HepG2 (cell line): Measurements from ENCODE around the gene TNXB. TPM values are rescaled to one million over a fixed set of nuclear protein-coding genes. Genes with fewer than 3 reads are reported as not detected.

Experiments
- ATAC-seq: fragments of 200-7000 bp; cut with Tn5 transposase; 3 replicates; pipeline ENCODE4 v1.9.1; 2020; ENCODE audit warnings: mild to moderate bottlenecking, moderate library complexity
- BruUV-seq: library from RNA; stranded (reverse); fragments of 400-500 nt; replicated peaks from 2 replicates; lab custom pipeline; 2021; lab: Mats Ljungman, UMichigan
- CTCF ChIA-PET: fragments of 300-600 bp; formaldehyde crosslinking; extraction: SDS; loops from one replicate; lab custom pipeline; 2021; ENCODE audit warnings: low total read pairs, inconsistent platforms, low intra/inter-chr PET ratio; lab: Yijun Ruan, JAX
- POLR2A ChIA-PET: fragments of 350-600 bp; sonication (Branson Sonifier 250); formaldehyde crosslinking; loops from one replicate; lab custom pipeline; 2020; ENCODE audit warnings: antibody characterized with exemption, inconsistent platforms; lab: Yijun Ruan, JAX
- DNase-seq: peaks from one replicate; pipeline ENCODE4 v3.0.0-alpha.2; 2015; ENCODE audit warnings: low spot score
- FAIRE-seq: peaks from 3 replicates; lab custom pipeline; 2011; peaks lifted over from hg19 to GRCh38; lab: Jason Lieb, UNC
- H2AFZ ChIP-seq: one replicate; pipeline ENCODE4 v1.6.1; 2011; ENCODE audit warnings: low read length, inconsistent platforms
- H3K27ac ChIP-seq: fragments of 300-600 bp; 3 replicates; pipeline ENCODE4 v1.8.0; 2011; ENCODE audit warnings: mixed run types, mild to moderate bottlenecking, mixed read lengths, low read length, inconsistent platforms; ENCODE audit not compliant: insufficient read depth; ENCODE audit errors: extremely low read length
- H3K27me3 ChIP-seq, 2 experiments: fragments of 200-600 bp in 1 of 2; 2 replicates in 1 of 2; 3 replicates in 1 of 2; pipeline versions ENCODE4 v1.6.0 to v1.8.0; 2011; ENCODE audit warnings: low read length in 2 of 2, mild to moderate bottlenecking in 2 of 2, moderate library complexity in 2 of 2, inconsistent platforms in 1 of 2; ENCODE audit not compliant: insufficient read depth in 2 of 2, control insufficient read depth in 1 of 2
- H3K36me3 ChIP-seq, 2 experiments: fragments of 200-600 bp in 1 of 2; replicated peaks in 1 of 2; 2 replicates in 1 of 2; 3 replicates in 1 of 2; pipeline versions ENCODE4 v1.5.1 to v1.8.0; 2011; ENCODE audit warnings: low read length in 2 of 2, inconsistent platforms in 1 of 2; ENCODE audit not compliant: insufficient read depth in 2 of 2, control insufficient read depth in 1 of 2
- H3K4me1 ChIP-seq: 2 replicates; pipeline ENCODE4 v1.5.1; 2012; ENCODE audit warnings: low read length, inconsistent platforms; ENCODE audit not compliant: insufficient read depth
- H3K4me2 ChIP-seq: 2 replicates; pipeline ENCODE4 v1.6.0; 2011; ENCODE audit warnings: low read depth, low read length, inconsistent platforms
- H3K4me3 ChIP-seq, 3 experiments: fragments of 200-600 bp in 1 of 3; sonication (generic), shearing (Covaris generic) in 1 of 3; replicated peaks in 1 of 3; 2 replicates each; pipeline ENCODE4 v1.5.1; 2011 to 2016; ENCODE audit warnings: low read length in 3 of 3, inconsistent platforms in 2 of 3, low read depth in 2 of 3, mild to moderate bottlenecking in 2 of 3, control low read depth in 1 of 3, mixed read lengths in 1 of 3; ENCODE audit not compliant: insufficient read depth in 1 of 3
- H3K79me2 ChIP-seq: one replicate; pipeline ENCODE4 v1.6.1; 2011; ENCODE audit warnings: low read length, inconsistent platforms; ENCODE audit not compliant: insufficient read depth
- H3K9ac ChIP-seq: 2 replicates; pipeline ENCODE4 v1.6.0; 2011; ENCODE audit warnings: mild to moderate bottlenecking, low read depth, low read length, inconsistent platforms; ENCODE audit not compliant: insufficient read depth
- H3K9me3 ChIP-seq: 2 replicates; pipeline ENCODE4 v1.5.1; 2012; ENCODE audit warnings: mild to moderate bottlenecking, low read length
- H4K20me1 ChIP-seq: 2 replicates; pipeline ENCODE4 v1.6.0; 2011; ENCODE audit warnings: inconsistent platforms, mild to moderate bottlenecking, low read length, moderate library complexity; ENCODE audit not compliant: insufficient read depth
- ARID2 ChIP-seq: sonication (generic); formaldehyde crosslinking; IDR thresholded peaks from 2 replicates; pipeline ENCODE4 v1.8.1; 2022; ENCODE audit warnings: mild to moderate bottlenecking, missing genetic modification reagents, borderline replicate concordance
- BCL6 ChIP-seq: IDR thresholded peaks from 2 replicates; pipeline ENCODE4 v1.6.1; 2016; ENCODE audit warnings: missing genetic modification reagents, missing compliant biosample characterization
- CENPX ChIP-seq: sonication (generic); formaldehyde crosslinking; IDR thresholded peaks from 2 replicates; pipeline ENCODE4 v1.9.0; 2021; ENCODE audit warnings: mild to moderate bottlenecking, missing genetic modification reagents, moderate library complexity
- CSRNP2 ChIP-seq: sonication (generic); formaldehyde crosslinking; conservative IDR thresholded peaks from 2 replicates; pipeline ENCODE4 v1.8.0; 2022; ENCODE audit warnings: low read depth, missing genetic modification reagents
- GATAD2A ChIP-seq: IDR thresholded peaks from 2 replicates; pipeline ENCODE4 v1.6.1; 2016
- GMEB2 ChIP-seq: IDR thresholded peaks from 2 replicates; pipeline ENCODE4 v1.6.1; 2016; ENCODE audit warnings: missing biosample characterization, missing genetic modification reagents, low read depth
- KMT2A ChIP-seq: sonication (generic); formaldehyde crosslinking; IDR thresholded peaks from 2 replicates; pipeline ENCODE4 v1.4.0; 2020; ENCODE audit warnings: missing genetic modification reagents
- MIER2 ChIP-seq: IDR thresholded peaks from 2 replicates; pipeline ENCODE4 v1.6.1; 2016; ENCODE audit warnings: missing biosample characterization, missing genetic modification reagents
- NCOR1 ChIP-seq: fragments of 200-600 bp; sonication (generic); IDR thresholded peaks from 2 replicates; pipeline ENCODE4 v1.7.0; 2017; ENCODE audit warnings: antibody characterized with exemption, low read length, borderline replicate concordance
- NR2F1 ChIP-seq, 2 experiments: fragments of 450-650 bp in 1 of 2; formaldehyde crosslinking in 1 of 2; IDR thresholded peaks; 2 replicates each; pipeline versions ENCODE4 v1.5.0 to v1.6.1; 2016 to 2020; ENCODE audit warnings: mild to moderate bottlenecking in 1 of 2, missing compliant biosample characterization in 1 of 2, missing genetic modification reagents in 1 of 2, moderate library complexity in 1 of 2
- RFX3 ChIP-seq: IDR thresholded peaks from 2 replicates; pipeline ENCODE4 v1.6.1; 2016; ENCODE audit warnings: missing biosample characterization, missing genetic modification reagents
- STAT6 ChIP-seq: sonication (generic); formaldehyde crosslinking; IDR thresholded peaks from 2 replicates; pipeline ENCODE4 v1.4.0; 2020; ENCODE audit warnings: missing genetic modification reagents, mild to moderate bottlenecking, borderline replicate concordance
- TRIM24 ChIP-seq: sonication (generic); formaldehyde crosslinking; IDR thresholded peaks from 2 replicates; pipeline ENCODE4 v1.8.0; 2022; ENCODE audit warnings: mild to moderate bottlenecking, missing genetic modification reagents
- ZBTB21 ChIP-seq: sonication (generic); formaldehyde crosslinking; IDR thresholded peaks from 2 replicates; pipeline ENCODE4 v1.4.0; 2020; ENCODE audit warnings: missing genetic modification reagents
- ZFP82 ChIP-seq: sonication (generic); formaldehyde crosslinking; IDR thresholded peaks from 2 replicates; pipeline ENCODE4 v1.5.1; 2020; ENCODE audit warnings: mild to moderate bottlenecking, missing genetic modification reagents, borderline replicate concordance
- ZNF354B ChIP-seq: sonication (generic); formaldehyde crosslinking; IDR thresholded peaks from 2 replicates; pipeline ENCODE4 v1.8.0; 2022; ENCODE audit warnings: mild to moderate bottlenecking, missing genetic modification reagents
- ZNF747 ChIP-seq: sonication (generic); formaldehyde crosslinking; IDR thresholded peaks from 2 replicates; pipeline ENCODE4 v1.8.1; 2023; ENCODE audit warnings: missing genetic modification reagents, mild to moderate bottlenecking, borderline replicate concordance
- WGBS: methylation state at CpG from one replicate; pipeline ENCODE4 v1.1.6; 2017; ENCODE audit warnings: low lambda C conversion rate; 5-methylcytosine and 5-hydroxymethylcytosine counted together
- in situ Hi-C: cut with HindIII; loops from 2 replicates; pipeline ENCODE4 v1.10.0; 2017; ENCODE audit warnings: low pct_unique_long_range_greater_than_20kb; ENCODE audit not compliant: extremely low pct_ligation_motif_present
- intact Hi-C: fragments of 100-400 bp; cut with micrococcal nuclease; formaldehyde crosslinking; loops from one replicate; pipeline ENCODE4 v1.10.0; 2022; ENCODE audit not compliant: unreplicated experiment
- polyA plus RNA-seq, 8 experiments: library from polyadenylated mRNA; depleted of rRNA in 3 of 8; stranded (reverse) in 7 of 8; unstranded in 1 of 8; fragments of >200 nt; fragmentation: Illumina TruSeq in 4 of 8; extraction: Trizol in 4 of 8; gene quantifications; 2 replicates each; pipeline versions ENCODE4 v1.2.1 to v1.2.3, GENCODE V29; 2011 to 2016; ENCODE audit warnings: low read depth in 4 of 8, missing spikeins in 1 of 8, mixed read lengths in 1 of 8; ENCODE audit not compliant: insufficient read depth in 1 of 8
- total RNA-seq, 5 experiments: library from RNA; depleted of rRNA; stranded (reverse); fragments of >200 nt; fragmentation: Illumina TruSeq; extraction: Trizol; gene quantifications; 2 replicates each; pipeline ENCODE4 v1.2.3, GENCODE V29; 2016; ENCODE audit warnings: low read depth in 1 of 5

Gene TNXB
- total and polyA plus RNA-seq, 2 of the 13 experiments (the other 11 are each of a cell fraction or from before 2014, with no cell fraction given), result 1.6 to 2.7 TPM

- no peaks in the 10 kb centered on the region for H3K9me3 ChIP-seq
- H3K79me2 ChIP-seq, result no peaks in the 10 kb centered on the region
- peak; percentile 82 for DNase-seq
- FAIRE-seq, result peak; percentile 62
- 5% methylated on average over 26 of the region's 50 CpGs for WGBS
- peak overlapping the region; percentile 71 for H3K4me2 ChIP-seq
- H3K27ac ChIP-seq, result no peak overlapping the region
- in situ Hi-C loops (loop anchor here (25.0 kb wide), 1 partner anchor 699 kb away; no protein-coding TSS in a partner anchor), intact Hi-C loops (loop anchor here (1.0 kb wide), 2 partner anchors 31 to 66 kb away; partner anchors contain the start of gene PPT2)
- CTCF ChIA-PET, result interaction anchor here (1.1 to 1.6 kb wide), 4 partner anchors 29 to 157 kb away, joined by 4 to 6 read pairs (median 5); partner anchors contain the start of gene PPT2
- peaks cover 41% of the 10 kb centered on the region for H3K4me1 ChIP-seq
- H3K9ac ChIP-seq, result no peak overlapping the region
- no peaks in the 10 kb centered on the region for H4K20me1 ChIP-seq
- H3K4me3 ChIP-seq, result peak overlapping the region; percentile 37 to 62 (median 45); a peak in 4 of 6 replicates
- BruUV-seq, result no TSS peak
- ATAC-seq, result peak; percentile 93
- POLR2A ChIA-PET, result interaction anchor here (0.8 to 1.7 kb wide), 5 partner anchors 9 to 353 kb away, joined by 3 to 5 read pairs (median 3); no protein-coding TSS in a partner anchor
- H3K27me3 ChIP-seq, result peaks cover 4 to 31% of the 10 kb centered on the region in 2 experiments
- no peak overlapping the region for H2AFZ ChIP-seq
- H3K36me3 ChIP-seq, result no peaks in the 10 kb centered on the region
- TF ChIP-seq NR2F1 (CRISPR knock-in tag; IDR thresholded peaks at IDR 0.05) (no peak), STAT6 (CRISPR knock-in tag) (no peak), MIER2 (CRISPR knock-in tag) (0 out of 2 replicates have a peak, but pooled peaks have one; percentile 56), ZBTB21 (CRISPR knock-in tag) (no peak), TRIM24 (no peak), ARID2 (no peak), ZNF747 (CRISPR knock-in tag) (no peak), ZNF354B (CRISPR knock-in tag) (no peak), CSRNP2 (CRISPR knock-in tag) (no peak), CENPX (CRISPR knock-in tag) (no peak), GMEB2 (no peak), ZFP82 (CRISPR knock-in tag) (no peak), RFX3 (no peak), KMT2A (0 out of 2 replicates have a peak, but pooled peaks have one; percentile 34), BCL6 (CRISPR knock-in tag) (0 out of 2 replicates have a peak, but pooled peaks have one; percentile 47), GATAD2A (CRISPR knock-in tag) (peak; percentile 58; the same call in 1 of the 2 replicates), NCOR1 (no peak)
Observed at GRCh38 chr6:32087574-32088486, 21.3 kb downstream of the TNXB start.
